HG03159 (cell line): ENCODE measurements around the gene IRF2BP1.

ENCODE experiments used
- ATAC-seq: cut with Tn5 transposase; IDR thresholded peaks from one replicate; pipeline ENCODE4 v1.9.1; 2021; ENCODE audit warnings: mild to moderate bottlenecking, moderate library complexity; ENCODE audit not compliant: unreplicated experiment

Gene IRF2BP1

GRCh38 chr19:45885556-45886426 is at the start of gene IRF2BP1:
TSS of gene IRF2BP1 (minus strand) at chr19:45886141. CDS start at chr19:45885774, 367 bp downstream.
- peak; percentile 50 for ATAC-seq

GRCh38 chr19:45935267-45935666 is 49.3 kb upstream of the IRF2BP1 start:
- ATAC-seq: no peak

GRCh38 chr19:45934551-45935230 is 48.8 kb upstream of the IRF2BP1 start:
- no peak for ATAC-seq

DNA sequence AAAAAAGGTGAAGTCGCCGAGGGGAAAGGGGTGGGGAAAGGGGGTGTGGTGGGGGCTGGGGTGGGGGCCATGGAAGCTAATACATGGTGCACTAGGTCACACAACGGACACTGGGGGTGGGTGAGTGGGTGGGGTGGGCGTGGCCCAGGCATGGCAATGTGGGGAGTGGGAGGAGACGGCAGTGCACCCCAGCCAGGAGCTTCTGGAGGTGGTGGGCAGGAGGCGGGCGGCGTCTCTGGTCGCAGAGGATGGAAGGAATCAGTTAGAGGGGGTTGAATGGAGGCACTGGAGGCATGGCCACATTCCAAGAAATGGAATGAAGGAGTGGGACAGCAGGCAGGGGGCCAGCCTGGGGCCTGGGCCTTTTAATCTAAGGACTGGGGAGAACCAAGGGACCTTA is 47.8 kb upstream of the IRF2BP1 start:
- ATAC-seq: no peak

DNA sequence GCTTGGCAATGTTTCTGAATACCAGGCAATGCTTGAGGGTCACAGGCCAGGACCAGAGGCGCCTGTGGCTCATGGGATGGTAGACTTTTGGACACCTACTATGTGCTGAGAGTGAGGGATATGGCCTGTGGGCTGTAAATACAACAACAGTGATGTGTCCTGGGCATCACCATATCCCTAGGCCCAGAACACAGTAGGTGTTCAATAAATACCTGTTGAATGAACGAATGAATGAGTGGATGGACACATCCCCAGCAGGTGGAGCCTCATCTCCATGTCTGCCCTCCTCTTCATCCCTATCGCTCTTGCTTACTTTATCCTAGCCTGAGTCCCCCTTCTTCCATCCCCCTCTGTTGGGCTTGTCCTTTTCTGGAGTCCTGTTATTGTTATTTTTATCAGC is 45.1 kb upstream of the IRF2BP1 start:
- ATAC-seq: no peak

DNA sequence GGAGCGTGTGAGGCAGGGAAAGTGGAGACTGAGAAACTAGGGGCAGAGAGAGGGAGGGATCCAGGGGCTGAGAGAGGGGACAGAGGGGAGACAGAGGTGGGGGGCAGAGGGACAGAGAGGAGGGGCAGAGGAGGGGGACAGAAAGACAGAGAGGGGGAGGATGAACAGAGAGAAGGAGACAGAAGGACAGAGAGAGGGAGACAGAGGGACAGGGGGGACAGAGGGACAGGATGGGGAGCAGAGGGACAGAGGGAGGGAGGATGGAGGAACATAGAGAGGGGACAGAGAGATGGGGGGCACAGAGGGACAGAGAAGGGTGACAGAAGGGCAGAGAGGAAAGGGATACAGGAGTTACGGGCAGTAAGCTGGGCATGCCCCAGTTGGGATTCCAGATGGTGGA is 43.3 kb upstream of the IRF2BP1 start:
- no peak for ATAC-seq

DNA sequence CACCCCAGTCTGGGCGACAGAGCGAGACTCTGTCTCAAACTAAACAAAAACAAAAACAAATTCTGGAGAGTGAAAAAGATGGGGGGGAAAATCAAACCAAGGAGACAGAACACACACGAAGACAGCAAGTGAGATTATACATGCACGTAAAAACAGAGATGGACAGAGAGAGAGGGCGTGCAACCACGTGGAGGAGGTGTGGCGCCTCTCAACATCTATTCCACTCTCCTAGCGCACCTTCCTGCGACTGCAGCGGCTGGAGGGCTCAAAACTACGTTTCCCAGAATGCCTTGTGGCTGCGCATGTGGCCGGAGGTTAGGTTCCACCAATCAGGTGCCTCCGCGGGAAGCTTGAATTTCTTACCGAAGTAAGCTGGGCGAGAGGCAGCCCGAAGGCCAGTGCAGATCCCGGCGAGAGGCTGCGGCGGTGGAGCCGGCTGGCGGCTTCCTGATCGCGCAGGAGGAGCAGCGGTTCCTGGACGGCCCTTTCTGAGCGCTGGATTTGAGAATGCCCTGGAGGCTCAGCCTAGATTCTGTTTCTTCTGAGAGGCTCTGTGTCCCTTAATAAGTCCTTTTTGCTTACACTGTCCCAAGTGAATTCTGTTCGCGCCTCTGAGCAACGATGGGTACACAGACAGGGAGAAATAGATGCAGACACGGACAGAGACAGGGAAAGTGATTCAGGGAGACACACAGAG is 41.8 kb upstream of the IRF2BP1 start:
- peak; percentile 65 for ATAC-seq

DNA sequence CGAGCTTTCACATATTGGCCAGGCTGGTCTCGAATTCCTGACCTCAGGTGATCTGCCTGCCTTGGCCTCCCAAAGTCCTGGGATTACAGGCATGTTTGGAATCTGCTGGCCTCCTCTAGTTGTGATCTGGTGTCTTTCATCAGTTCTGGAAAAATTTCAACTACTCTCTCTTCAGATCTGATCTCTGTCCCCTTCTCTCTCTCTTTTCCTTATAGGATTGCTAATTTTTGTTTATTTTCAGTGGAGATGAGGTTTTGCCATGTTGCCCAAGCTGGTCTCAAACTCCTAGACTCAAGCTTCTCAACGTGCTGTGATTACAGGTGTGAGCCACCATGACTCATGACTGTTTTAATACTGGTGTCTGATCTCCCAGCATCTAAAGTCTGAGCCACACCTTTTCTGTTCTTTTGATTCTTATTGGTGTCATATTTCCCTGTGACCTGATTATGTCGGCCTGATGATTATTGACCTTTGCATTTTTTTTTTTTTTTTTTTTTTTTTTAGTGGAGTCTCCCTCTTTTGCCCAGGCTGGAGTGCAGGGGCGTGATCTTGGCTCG is 39.0 kb upstream of the IRF2BP1 start:
- ATAC-seq: no peak

DNA sequence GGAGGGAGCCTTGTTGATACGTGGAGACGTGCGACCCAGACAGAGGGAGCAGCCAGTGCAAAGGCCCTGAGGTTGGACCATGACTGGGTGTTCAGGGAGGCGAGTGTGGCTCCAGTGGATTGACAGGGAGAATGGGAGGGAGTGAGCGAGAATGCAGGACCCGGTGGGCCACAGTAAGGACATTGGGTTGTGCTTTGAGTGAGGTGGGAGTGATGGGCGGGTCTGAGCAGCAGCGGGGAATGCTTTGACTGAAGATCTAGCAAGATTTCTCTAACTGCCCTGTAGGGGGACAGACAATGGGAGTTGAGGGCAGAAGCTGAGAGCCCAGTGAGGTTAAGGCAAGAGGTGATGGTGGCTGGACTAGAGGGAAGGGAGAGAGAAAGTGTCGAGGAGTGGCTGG is 36.3 kb upstream of the IRF2BP1 start:
- ATAC-seq: no peak

GRCh38 chr19:45920458-45920857 is 34.5 kb upstream of the IRF2BP1 start:
- ATAC-seq: no peak

DNA sequence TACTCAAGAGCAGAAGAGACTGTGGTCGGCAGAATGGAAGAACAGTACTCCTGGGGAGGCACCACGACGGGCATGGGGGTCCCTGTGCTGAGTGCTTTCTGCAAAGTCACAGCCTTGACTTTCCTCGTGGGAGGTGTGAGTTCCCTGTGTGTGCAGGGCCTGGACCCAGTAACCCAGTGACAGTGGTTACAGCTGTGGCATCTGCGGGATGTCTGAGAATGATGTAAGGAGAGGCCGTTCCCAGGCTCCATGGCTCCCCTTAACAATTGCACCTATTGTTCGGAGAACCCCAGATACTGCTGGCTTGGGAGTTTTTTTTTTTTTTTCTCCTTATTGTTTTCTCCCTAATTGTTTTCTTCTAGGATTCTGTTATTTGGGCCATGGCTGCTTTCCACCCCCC is 33.7 kb upstream of the IRF2BP1 start:
- no peak for ATAC-seq

GRCh38 chr19:45918721-45919120 is 32.8 kb upstream of the IRF2BP1 start:
- no peak for ATAC-seq

GRCh38 chr19:45917421-45918091 is 31.6 kb upstream of the IRF2BP1 start:
- no peak for ATAC-seq

DNA sequence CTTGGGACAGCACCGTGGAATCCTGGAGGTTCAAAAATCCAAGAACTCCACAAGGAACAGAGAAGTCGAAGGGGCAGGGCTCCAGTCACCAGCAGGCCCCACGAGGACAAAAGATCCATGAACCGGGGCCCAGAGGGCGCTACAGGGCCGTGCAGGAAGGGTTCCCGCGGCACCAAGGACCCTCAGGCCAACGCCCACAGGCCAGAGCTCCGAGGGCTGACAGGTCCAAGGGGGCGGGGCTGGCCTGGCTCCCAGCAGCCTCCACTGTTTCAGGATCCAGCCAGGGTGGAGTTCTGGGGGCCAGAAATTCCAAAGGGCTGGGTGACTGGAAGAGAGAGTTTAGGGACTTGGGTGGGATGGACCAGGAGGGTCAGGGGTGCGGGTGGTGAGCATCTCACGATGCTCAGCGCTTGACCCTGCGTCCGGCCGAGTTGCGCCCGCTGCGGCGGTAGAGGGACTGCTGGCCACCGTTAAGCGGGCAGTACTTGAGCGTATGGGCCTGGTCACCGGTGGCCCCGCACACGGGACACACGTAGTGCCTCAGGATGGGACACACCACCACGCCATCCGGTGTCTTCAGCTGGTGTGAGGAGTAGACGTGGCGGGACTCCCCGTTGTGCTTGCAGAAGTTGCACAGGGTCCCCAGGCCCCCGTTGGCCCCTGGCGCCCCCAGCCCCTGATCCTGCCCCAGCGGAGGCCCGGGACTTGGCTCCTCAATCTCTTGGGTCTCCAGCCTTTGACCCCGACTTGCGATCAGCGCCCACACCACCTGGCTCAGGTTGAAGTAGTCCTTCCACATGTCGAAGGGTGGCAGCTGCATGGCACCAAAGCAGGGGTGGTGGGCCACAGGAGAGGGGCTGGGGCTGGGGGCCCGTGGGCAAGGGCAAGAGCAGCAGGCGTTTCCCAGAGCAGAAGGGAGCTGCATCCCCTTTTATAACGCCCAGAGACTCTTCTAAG is 28.2 kb upstream of the IRF2BP1 start, which contains the start of gene NANOS2:
TSS of gene NANOS2 (minus strand) at position 905 of the 957 bp plus-strand sequence. CDS start at position 820, 85 bp downstream.
- ATAC-seq: no peak

DNA sequence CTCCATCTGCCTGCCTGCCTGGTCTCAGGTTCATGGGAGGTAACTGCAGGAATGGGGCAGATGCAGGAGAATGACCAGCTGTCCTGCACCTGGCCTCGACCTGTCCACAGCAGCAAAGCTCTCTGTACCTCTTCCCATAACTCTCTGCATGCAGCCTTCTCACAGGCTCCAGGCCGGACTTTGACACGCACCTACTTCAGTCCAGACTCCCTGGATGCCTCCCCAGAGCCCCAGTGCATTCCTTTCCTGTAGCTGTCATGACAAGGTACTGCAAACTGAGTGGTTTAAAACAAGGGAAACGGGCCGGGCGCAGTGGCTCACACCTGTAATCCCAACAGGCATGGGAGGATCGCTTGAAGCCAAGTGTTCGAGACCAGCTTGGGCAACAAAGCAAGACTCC is 25.4 kb upstream of the IRF2BP1 start:
- no peak for ATAC-seq

DNA sequence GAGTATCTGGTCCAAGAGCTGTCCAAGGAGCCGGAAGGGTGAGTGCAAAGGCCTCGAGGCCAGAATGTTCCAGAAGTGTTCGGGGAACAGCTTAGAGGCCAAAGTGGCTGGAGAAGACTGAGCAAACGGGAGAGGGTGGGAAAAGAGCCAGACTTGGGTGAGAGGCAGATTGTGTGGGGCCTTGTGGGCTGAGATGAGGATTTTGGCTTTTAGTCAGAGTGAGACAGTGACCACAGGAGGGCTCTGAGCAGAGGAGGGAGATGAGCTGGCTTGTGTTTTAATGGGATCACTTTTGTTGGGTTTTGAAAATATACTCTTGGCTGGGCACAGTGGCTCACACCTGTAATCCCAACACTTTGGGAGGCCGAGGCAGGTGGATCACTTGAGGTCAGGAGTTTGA is 23.0 kb upstream of the IRF2BP1 start:
- no peak for ATAC-seq

GRCh38 chr19:45906221-45906620 is 20.3 kb upstream of the IRF2BP1 start:
- ATAC-seq: no peak

- no peak for ATAC-seq
These were observed 19.1 kb upstream of the IRF2BP1 start for GRCh38 chr19:45905011-45905410.
